Measurements from ENCODE around the gene ATXN1.

DNA sequence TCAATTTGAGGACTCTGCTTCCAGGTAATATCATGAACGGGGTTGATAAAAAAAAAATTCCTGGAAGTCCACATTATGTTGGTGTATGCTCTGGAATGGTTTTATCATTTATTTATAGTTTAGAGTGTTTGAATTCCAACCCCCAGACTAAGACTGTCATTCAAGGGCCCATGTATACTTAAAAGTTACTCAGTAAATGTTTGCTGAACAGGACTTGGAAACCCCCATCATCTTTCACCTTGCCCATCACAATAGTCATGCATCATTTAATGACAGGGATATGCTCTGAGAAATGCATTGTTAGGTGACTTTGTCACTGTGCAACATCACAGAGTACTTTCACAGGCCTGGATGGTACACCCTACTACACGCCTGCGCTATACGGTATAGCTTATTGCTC is 104.8 kb downstream of the ATXN1 start:
- TF ChIP-seq, protein P1, sequence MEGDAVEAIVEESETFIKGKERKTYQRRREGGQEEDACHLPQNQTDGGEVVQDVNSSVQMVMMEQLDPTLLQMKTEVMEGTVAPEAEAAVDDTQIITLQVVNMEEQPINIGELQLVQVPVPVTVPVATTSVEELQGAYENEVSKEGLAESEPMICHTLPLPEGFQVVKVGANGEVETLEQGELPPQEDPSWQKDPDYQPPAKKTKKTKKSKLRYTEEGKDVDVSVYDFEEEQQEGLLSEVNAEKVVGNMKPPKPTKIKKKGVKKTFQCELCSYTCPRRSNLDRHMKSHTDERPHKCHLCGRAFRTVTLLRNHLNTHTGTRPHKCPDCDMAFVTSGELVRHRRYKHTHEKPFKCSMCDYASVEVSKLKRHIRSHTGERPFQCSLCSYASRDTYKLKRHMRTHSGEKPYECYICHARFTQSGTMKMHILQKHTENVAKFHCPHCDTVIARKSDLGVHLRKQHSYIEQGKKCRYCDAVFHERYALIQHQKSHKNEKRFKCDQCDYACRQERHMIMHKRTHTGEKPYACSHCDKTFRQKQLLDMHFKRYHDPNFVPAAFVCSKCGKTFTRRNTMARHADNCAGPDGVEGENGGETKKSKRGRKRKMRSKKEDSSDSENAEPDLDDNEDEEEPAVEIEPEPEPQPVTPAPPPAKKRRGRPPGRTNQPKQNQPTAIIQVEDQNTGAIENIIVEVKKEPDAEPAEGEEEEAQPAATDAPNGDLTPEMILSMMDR (optimal IDR thresholded peaks at IDR 0.05 in 1 of 3, IDR thresholded peaks at IDR 0.05 in 1 of 3, conservative IDR thresholded peaks at IDR 0.05 in 1 of 3; ENCODE audit: extremely low read depth in 1 of 3, insufficient read depth in 2 of 3, low read length in 3 of 3) = no peak
- no peak for TF ChIP-seq EZH2 (IDR thresholded peaks at IDR 0.05; ENCODE audit: low read length)

Data from keratinocyte (primary cell).